ENCODE data around the gene JAG1. TPM values are rescaled to one million over a fixed set of nuclear protein-coding genes. Genes with fewer than 3 reads are reported as not detected.

JAG1 gene
- total and polyA plus RNA-seq, 9 of the 15 experiments (the other 6 are each of a cell fraction or from before 2014, with no cell fraction given), result 0.04 to 0.40 (median 0.07) TPM

GRCh38 chr20:10621149-10621548, 52.6 kb downstream of the JAG1 start:
- no peaks in the 10 kb centered on the region for H3K9me1 ChIP-seq (ENCODE audit: control insufficient read depth, insufficient read depth, low read length)
- intact Hi-C loops (cut with micrococcal nuclease) (no loop called here), in situ Hi-C loops (cut with MboI) (no loop called here)
- no peak overlapping the region for H3K4me3 ChIP-seq
- no peak overlapping the region for H3K27ac ChIP-seq (ENCODE audit: extremely low read depth, low read depth, low read length)
- DNase-seq (ENCODE audit: extremely low read depth in 1 of 4, low spot score in 3 of 4), result no peak
- no peaks in the 10 kb centered on the region for H3K36me3 ChIP-seq (ENCODE audit: control insufficient read depth, insufficient read depth, low read length)
- H3K4me2 ChIP-seq (ENCODE audit: insufficient read depth, low read length), result no peak overlapping the region
- no peak overlapping the region for H3K9ac ChIP-seq (ENCODE audit: insufficient read depth in 1 of 2, low read depth in 2 of 2, low read length in 2 of 2)
- TF ChIP-seq TCF7 (IDR thresholded peaks at IDR 0.05; ENCODE audit: borderline replicate concordance), result no peak
- TF ChIP-seq SNIP1 (IDR thresholded peaks at IDR 0.05; ENCODE audit: low read depth), result no peak
- ATAC-seq, result no peak
- no peaks in the 10 kb centered on the region for H3K27me3 ChIP-seq (ENCODE audit: control insufficient read depth in 2 of 2, insufficient read depth in 2 of 2, low read length in 2 of 2)
- ChIA-PET POLR2A (no interaction called here), CTCF (ENCODE audit: low intra/inter-chr PET ratio) (no interaction called here)
- BruUV-seq (replicated peaks), result no TSS peak
- H2AFZ ChIP-seq (ENCODE audit: low read depth, low read length), result no peak overlapping the region
- no peaks in the 10 kb centered on the region for H3K79me2 ChIP-seq (ENCODE audit: control insufficient read depth, insufficient read depth, low read length)
- H3K4me1 ChIP-seq (replicated peaks in 1 of 2; ENCODE audit: control insufficient read depth in 2 of 2, insufficient read depth in 2 of 2, low read length in 2 of 2), result no peaks in the 10 kb centered on the region
- 89% methylated on average over 3 of the region's 3 CpGs for WGBS (ENCODE audit: insufficient coverage, low coverage, missing lambda C conversion rate)
- H3K9me3 ChIP-seq (replicated peaks; ENCODE audit: control insufficient read depth, insufficient read depth, low read depth, low read length), result no peaks in the 10 kb centered on the region
- H4K20me1 ChIP-seq (replicated peaks; ENCODE audit: control insufficient read depth, insufficient read depth, low read length), result no peaks in the 10 kb centered on the region
- FAIRE-seq, result no peak

GRCh38 chr20:10619427-10619826, 54.4 kb downstream of the JAG1 start:
- no peak for FAIRE-seq
- no peak overlapping the region for H3K27ac ChIP-seq (ENCODE audit: extremely low read depth, low read depth, low read length)
- no TSS peak for BruUV-seq (replicated peaks)
- no peaks in the 10 kb centered on the region for H3K9me3 ChIP-seq (replicated peaks; ENCODE audit: control insufficient read depth, insufficient read depth, low read depth, low read length)
- H2AFZ ChIP-seq (ENCODE audit: low read depth, low read length), result no peak overlapping the region
- H3K4me2 ChIP-seq (ENCODE audit: insufficient read depth, low read length), result no peak overlapping the region
- no peaks in the 10 kb centered on the region for H3K36me3 ChIP-seq (ENCODE audit: control insufficient read depth, insufficient read depth, low read length)
- H3K4me3 ChIP-seq, result no peak overlapping the region
- ChIA-PET CTCF (ENCODE audit: low intra/inter-chr PET ratio) (no interaction called here), POLR2A (interaction anchor here (0.9 kb wide), 1 partner anchor 15 kb away, joined by 3 read pairs; no protein-coding TSS in a partner anchor)
- intact Hi-C loops (cut with micrococcal nuclease) (no loop called here), in situ Hi-C loops (cut with MboI) (no loop called here)
- H4K20me1 ChIP-seq (replicated peaks; ENCODE audit: control insufficient read depth, insufficient read depth, low read length), result no peaks in the 10 kb centered on the region
- no peak for ATAC-seq
- H3K79me2 ChIP-seq (ENCODE audit: control insufficient read depth, insufficient read depth, low read length), result no peaks in the 10 kb centered on the region
- no peak for DNase-seq (ENCODE audit: extremely low read depth in 1 of 4, low spot score in 3 of 4)
- H3K9me1 ChIP-seq (ENCODE audit: control insufficient read depth, insufficient read depth, low read length), result no peaks in the 10 kb centered on the region
- 49% methylated on average over 3 of the region's 3 CpGs for WGBS (ENCODE audit: insufficient coverage, low coverage, missing lambda C conversion rate)
- no peak overlapping the region for H3K9ac ChIP-seq (ENCODE audit: insufficient read depth in 1 of 2, low read depth in 2 of 2, low read length in 2 of 2)
- no peaks in the 10 kb centered on the region for H3K27me3 ChIP-seq (ENCODE audit: control insufficient read depth in 2 of 2, insufficient read depth in 2 of 2, low read length in 2 of 2)
- no peaks in the 10 kb centered on the region for H3K4me1 ChIP-seq (replicated peaks in 1 of 2; ENCODE audit: control insufficient read depth in 2 of 2, insufficient read depth in 2 of 2, low read length in 2 of 2)
- no peak for TF ChIP-seq CREB3 (tag; conservative IDR thresholded peaks at IDR 0.05; ENCODE audit: low read depth)

All from K562 (cell line).